HEK293 (cell line): ENCODE results near the gene HTT-AS.

Experiments used
- CTCF ChIA-PET: fragments of 350-600 bp; formaldehyde crosslinking; extraction: SDS; loops from one replicate; lab custom pipeline; 2021; ENCODE audit warnings: antibody characterized with exemption; lab: Yijun Ruan, JAX
- POLR2A ChIA-PET: fragments of 300-600 bp; formaldehyde crosslinking; extraction: SDS; loops from one replicate; lab custom pipeline; 2020; ENCODE audit warnings: antibody characterized with exemption, inconsistent platforms; lab: Yijun Ruan, JAX
- H3K27ac ChIP-seq: fragments of 200-500 bp; sonication (Bioruptor generic); 2 replicates; pipeline ENCODE4 v1.5.1; 2014; ENCODE audit warnings: low read depth, low read length, control low read depth, inconsistent platforms; ENCODE audit errors: extremely low read depth
- H3K36me3 ChIP-seq, 2 experiments: fragments of 200-500 bp in 1 of 2; sonication (Bioruptor generic) in 1 of 2; 1 replicate in 1 of 2; 2 replicates in 1 of 2; pipeline ENCODE4 v1.5.1; 2014 to 2017; ENCODE audit warnings: inconsistent platforms in 2 of 2, low read length in 2 of 2; ENCODE audit not compliant: control insufficient read depth in 2 of 2, insufficient read depth in 1 of 2
- H3K4me1 ChIP-seq: fragments of 200-500 bp; sonication (Bioruptor generic); 2 replicates; pipeline ENCODE4 v1.5.1; 2014; ENCODE audit warnings: mild to moderate bottlenecking, low read length, inconsistent platforms; ENCODE audit not compliant: control insufficient read depth, insufficient read depth
- H3K4me3 ChIP-seq: 2 replicates; pipeline ENCODE4 v1.5.1; 2011; ENCODE audit warnings: low read depth, mild to moderate bottlenecking, control low read depth, low read length, moderate library complexity
- H3K9me3 ChIP-seq: fragments of 200-500 bp; sonication (Bioruptor generic); 2 replicates; pipeline ENCODE4 v1.5.1; 2014; ENCODE audit warnings: low read depth, low read length, inconsistent platforms; ENCODE audit not compliant: control insufficient read depth, insufficient read depth
- FEZF1 ChIP-seq: fragments of 450-650 bp; formaldehyde crosslinking; IDR thresholded peaks from 2 replicates; pipeline ENCODE4 v1.5.1; 2016; ENCODE audit warnings: missing biosample characterization, missing genetic modification characterization
- KLF9 ChIP-seq: fragments of 450-650 bp; formaldehyde crosslinking; IDR thresholded peaks from 2 replicates; pipeline ENCODE4 v1.5.1; 2016; ENCODE audit warnings: missing biosample characterization, missing genetic modification characterization, low read depth
- ZFP3 ChIP-seq: fragments of 450-650 bp; formaldehyde crosslinking; IDR thresholded peaks from 2 replicates; pipeline ENCODE4 v1.5.1; 2016; ENCODE audit warnings: low read depth, missing biosample characterization, missing genetic modification characterization
- ZNF214 ChIP-seq: fragments of 450-650 bp; formaldehyde crosslinking; IDR thresholded peaks from 2 replicates; pipeline ENCODE4 v1.5.1; 2017; ENCODE audit warnings: missing biosample characterization, mild to moderate bottlenecking, missing genetic modification characterization, borderline replicate concordance
- ZNF416 ChIP-seq: fragments of 450-650 bp; formaldehyde crosslinking; IDR thresholded peaks from 2 replicates; pipeline ENCODE4 v1.5.1; 2016; ENCODE audit warnings: missing biosample characterization, missing genetic modification characterization
- ZNF473 ChIP-seq: fragments of 450-650 bp; formaldehyde crosslinking; IDR thresholded peaks from 2 replicates; pipeline ENCODE4 v1.5.1; 2017; ENCODE audit warnings: missing biosample characterization, missing genetic modification characterization
- ZNF548 ChIP-seq: fragments of 450-650 bp; formaldehyde crosslinking; IDR thresholded peaks from 2 replicates; pipeline ENCODE4 v1.5.1; 2016; ENCODE audit warnings: missing biosample characterization, missing genetic modification characterization
- ZNF776 ChIP-seq: fragments of 450-650 bp; formaldehyde crosslinking; IDR thresholded peaks from 2 replicates; pipeline ENCODE4 v1.5.0; 2017; ENCODE audit warnings: missing biosample characterization, missing genetic modification characterization, borderline replicate concordance
- TF ChIP-seq, protein P1 (sequence below): fragments of 450-650 bp; formaldehyde crosslinking; IDR thresholded peaks from 2 replicates; pipeline ENCODE4 v1.5.1; 2016; ENCODE audit warnings: missing biosample characterization, missing genetic modification characterization
- TF ChIP-seq, protein P2 (sequence below): fragments of 450-650 bp; formaldehyde crosslinking; IDR thresholded peaks from 2 replicates; pipeline ENCODE4 v1.5.1; 2016; ENCODE audit warnings: missing biosample characterization, missing genetic modification characterization
- TF ChIP-seq, protein P3 (sequence below): fragments of 450-650 bp; formaldehyde crosslinking; IDR thresholded peaks from 2 replicates; pipeline ENCODE4 v1.5.1; 2016; ENCODE audit warnings: missing biosample characterization, missing genetic modification characterization
- TF ChIP-seq, protein P4 (sequence below): fragments of 450-650 bp; formaldehyde crosslinking; optimal IDR thresholded peaks from 2 replicates; pipeline ENCODE3; 2016; ENCODE audit warnings: missing biosample characterization, mild to moderate bottlenecking, missing genetic modification characterization
- TF ChIP-seq, protein P5 (sequence below): fragments of 450-650 bp; formaldehyde crosslinking; IDR thresholded peaks from 2 replicates; pipeline ENCODE4 v1.5.1; 2017; ENCODE audit warnings: missing biosample characterization, missing genetic modification characterization

HTT-AS gene

DNA sequence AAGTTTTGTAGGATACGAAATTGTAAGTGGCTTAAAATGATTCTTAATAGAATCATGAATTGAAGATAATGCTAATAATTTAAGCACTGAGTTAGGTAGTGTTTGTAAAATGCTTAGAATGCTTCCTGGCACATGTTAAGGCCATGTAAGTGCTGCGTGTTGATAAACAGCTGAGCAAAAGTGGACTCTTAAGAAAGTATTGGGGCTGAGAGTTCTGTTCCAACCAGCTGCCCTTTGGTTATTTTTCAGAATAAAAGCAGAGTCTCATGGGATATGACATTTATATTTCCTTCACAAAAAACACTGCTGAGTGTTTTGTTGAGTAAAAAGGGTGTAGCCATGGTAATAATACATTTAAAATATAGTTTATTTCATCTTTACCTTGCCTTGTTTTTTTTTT, 42.6 kb upstream of the HTT-AS start (continued):
- TF ChIP-seq, protein P1, sequence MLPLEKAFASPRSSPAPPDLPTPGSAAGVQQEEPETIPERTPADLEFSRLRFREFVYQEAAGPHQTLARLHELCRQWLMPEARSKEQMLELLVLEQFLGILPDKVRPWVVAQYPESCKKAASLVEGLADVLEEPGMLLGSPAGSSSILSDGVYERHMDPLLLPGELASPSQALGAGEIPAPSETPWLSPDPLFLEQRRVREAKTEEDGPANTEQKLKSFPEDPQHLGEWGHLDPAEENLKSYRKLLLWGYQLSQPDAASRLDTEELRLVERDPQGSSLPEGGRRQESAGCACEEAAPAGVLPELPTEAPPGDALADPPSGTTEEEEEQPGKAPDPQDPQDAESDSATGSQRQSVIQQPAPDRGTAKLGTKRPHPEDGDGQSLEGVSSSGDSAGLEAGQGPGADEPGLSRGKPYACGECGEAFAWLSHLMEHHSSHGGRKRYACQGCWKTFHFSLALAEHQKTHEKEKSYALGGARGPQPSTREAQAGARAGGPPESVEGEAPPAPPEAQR (tag by site-specific recombination): no peak
- TF ChIP-seq KLF9 (no peak), FEZF1 (tag by site-specific recombination) (no peak)
- TF ChIP-seq, protein P2, sequence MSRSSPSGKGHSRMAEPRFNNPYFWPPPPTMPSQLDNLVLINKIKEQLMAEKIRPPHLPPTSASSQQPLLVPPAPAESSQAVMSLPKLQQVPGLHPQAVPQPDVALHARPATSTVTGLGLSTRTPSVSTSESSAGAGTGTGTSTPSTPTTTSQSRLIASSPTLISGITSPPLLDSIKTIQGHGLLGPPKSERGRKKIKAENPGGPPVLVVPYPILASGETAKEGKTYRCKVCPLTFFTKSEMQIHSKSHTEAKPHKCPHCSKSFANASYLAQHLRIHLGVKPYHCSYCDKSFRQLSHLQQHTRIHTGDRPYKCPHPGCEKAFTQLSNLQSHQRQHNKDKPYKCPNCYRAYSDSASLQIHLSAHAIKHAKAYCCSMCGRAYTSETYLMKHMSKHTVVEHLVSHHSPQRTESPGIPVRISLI (tag by site-specific recombination): no peak

DNA sequence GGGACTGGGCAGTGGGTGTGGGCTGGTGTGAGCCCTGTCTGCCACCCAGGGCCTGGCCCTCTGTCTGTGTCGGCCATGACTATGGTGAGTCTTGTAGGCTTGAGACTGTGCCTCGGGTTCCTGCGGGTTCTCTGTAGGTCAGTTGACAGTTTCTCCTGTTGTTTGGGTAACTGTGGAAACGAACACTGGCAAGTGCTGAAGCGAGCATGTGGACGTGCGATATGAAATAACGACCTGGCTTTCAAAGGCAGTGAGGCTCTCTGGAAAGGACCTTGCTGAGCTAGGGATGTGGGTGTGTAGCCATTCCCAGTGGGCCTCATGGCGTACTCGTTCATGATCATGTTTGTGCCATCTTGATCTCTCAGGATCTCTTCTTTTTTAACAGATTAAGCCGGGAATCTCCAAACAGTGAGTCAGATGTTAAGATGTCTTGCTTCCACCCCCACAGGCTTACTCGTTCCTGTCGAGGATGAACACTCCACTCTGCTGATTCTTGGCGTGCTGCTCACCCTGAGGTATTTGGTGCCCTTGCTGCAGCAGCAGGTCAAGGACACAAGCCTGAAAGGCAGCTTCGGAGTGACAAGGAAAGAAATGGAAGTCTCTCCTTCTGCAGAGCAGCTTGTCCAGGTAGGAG, 41.4 kb upstream of the HTT-AS start:
- H3K4me3 ChIP-seq: no peak overlapping the region
- CTCF ChIA-PET: interaction anchor here (1.0 kb wide), 1 partner anchor 9 kb away, joined by 4 read pairs; no protein-coding TSS in a partner anchor
- no peak overlapping the region for H3K27ac ChIP-seq
- H3K36me3 ChIP-seq: peaks cover 0 to 84% of the 10 kb centered on the region in 2 experiments; a peak in 2 of 3 replicates
- TF ChIP-seq, protein P3, sequence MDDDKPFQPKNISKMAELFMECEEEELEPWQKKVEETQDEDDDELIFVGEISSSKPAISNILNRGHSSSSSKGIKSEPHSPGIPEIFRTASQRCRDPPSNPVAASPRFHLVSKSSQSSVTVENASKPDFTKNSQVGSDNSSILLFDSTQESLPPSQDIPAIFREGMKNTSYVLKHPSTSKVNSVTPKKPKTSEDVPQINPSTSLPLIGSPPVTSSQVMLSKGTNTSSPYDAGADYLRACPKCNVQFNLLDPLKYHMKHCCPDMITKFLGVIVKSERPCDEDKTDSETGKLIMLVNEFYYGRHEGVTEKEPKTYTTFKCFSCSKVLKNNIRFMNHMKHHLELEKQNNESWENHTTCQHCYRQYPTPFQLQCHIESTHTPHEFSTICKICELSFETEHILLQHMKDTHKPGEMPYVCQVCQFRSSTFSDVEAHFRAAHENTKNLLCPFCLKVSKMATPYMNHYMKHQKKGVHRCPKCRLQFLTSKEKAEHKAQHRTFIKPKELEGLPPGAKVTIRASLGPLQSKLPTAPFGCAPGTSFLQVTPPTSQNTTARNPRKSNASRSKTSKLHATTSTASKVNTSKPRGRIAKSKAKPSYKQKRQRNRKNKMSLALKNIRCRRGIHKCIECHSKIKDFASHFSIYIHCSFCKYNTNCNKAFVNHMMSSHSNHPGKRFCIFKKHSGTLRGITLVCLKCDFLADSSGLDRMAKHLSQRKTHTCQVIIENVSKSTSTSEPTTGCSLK (tag by site-specific recombination): no peak
- TF ChIP-seq ZNF473 (tag by site-specific recombination): no peak
- no peak for TF ChIP-seq ZNF548 (tag by site-specific recombination)
- TF ChIP-seq ZFP3 (tag by site-specific recombination): no peak
- no peak for TF ChIP-seq ZNF214
- TF ChIP-seq ZNF416 (tag by site-specific recombination): no peak
- TF ChIP-seq, protein P4, sequence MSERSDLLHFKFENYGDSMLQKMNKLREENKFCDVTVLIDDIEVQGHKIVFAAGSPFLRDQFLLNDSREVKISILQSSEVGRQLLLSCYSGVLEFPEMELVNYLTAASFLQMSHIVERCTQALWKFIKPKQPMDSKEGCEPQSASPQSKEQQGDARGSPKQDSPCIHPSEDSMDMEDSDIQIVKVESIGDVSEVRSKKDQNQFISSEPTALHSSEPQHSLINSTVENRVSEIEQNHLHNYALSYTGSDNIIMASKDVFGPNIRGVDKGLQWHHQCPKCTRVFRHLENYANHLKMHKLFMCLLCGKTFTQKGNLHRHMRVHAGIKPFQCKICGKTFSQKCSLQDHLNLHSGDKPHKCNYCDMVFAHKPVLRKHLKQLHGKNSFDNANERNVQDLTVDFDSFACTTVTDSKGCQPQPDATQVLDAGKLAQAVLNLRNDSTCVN (tag by site-specific recombination): no peak
- TF ChIP-seq, all 188 proteins: peak for 0
- POLR2A ChIA-PET: no interaction called here
- H3K9me3 ChIP-seq: no peaks in the 10 kb centered on the region
- no peaks in the 10 kb centered on the region for H3K4me1 ChIP-seq

DNA sequence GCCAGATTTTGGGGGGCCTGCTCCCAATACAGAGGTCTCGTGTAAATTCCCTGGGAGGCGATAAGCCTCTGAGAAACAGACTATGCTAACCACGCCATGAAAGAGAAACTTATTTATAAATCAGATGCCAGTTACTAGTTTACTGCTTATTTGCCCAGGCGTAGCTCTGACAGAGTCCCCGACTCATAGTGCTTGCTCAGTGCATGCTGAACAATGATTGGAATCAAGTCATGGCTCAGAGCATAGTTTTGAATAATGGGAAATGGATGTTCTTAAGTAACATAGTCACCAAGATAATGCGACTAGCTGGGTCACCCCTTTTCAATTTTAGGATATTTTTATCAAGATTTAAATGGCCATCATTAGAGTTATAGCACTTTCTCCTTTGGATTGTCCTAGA, 40.0 kb upstream of the HTT-AS start:
- POLR2A ChIA-PET: no interaction called here
- Histone ChIP-seq H3K4me1 (no peaks in the 10 kb centered on the region), H3K36me3 (peaks cover under 1 to 87% of the 10 kb centered on the region in 2 experiments), H3K27ac (no peak overlapping the region)
- no peak for TF ChIP-seq ZNF776 (tag by site-specific recombination)
- TF ChIP-seq, protein P5, sequence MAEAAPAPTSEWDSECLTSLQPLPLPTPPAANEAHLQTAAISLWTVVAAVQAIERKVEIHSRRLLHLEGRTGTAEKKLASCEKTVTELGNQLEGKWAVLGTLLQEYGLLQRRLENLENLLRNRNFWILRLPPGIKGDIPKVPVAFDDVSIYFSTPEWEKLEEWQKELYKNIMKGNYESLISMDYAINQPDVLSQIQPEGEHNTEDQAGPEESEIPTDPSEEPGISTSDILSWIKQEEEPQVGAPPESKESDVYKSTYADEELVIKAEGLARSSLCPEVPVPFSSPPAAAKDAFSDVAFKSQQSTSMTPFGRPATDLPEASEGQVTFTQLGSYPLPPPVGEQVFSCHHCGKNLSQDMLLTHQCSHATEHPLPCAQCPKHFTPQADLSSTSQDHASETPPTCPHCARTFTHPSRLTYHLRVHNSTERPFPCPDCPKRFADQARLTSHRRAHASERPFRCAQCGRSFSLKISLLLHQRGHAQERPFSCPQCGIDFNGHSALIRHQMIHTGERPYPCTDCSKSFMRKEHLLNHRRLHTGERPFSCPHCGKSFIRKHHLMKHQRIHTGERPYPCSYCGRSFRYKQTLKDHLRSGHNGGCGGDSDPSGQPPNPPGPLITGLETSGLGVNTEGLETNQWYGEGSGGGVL (tag by site-specific recombination): no peak
- TF ChIP-seq, all 188 proteins: peak for 0
- Histone ChIP-seq H3K4me3 (no peak overlapping the region), H3K9me3 (no peaks in the 10 kb centered on the region)
- CTCF ChIA-PET: interaction anchor here (0.7 kb wide), 1 partner anchor 522 kb away, joined by 4 read pairs; no protein-coding TSS in a partner anchor
